Fibroblast of lung (primary cell): ENCODE data around the gene URB2. TPM values are rescaled to one million over a fixed set of nuclear protein-coding genes. Genes with fewer than 3 reads are reported as not detected.
A peak's percentile ranks its signal among the peaks of the same experiment; 100 is the strongest.

Source experiments
- DNase-seq, 2 donors: peaks; one replicate each; pipeline versions ENCODE4 v3.0.0 to v3.0.0-alpha.2; 2010; ENCODE audit warnings: low read depth in 2 of 2
- H2AFZ ChIP-seq: 2 replicates; pipeline ENCODE4 v1.5.1; 2012; ENCODE audit warnings: low read length, control low read depth, inconsistent platforms
- H3K27ac ChIP-seq: 2 replicates; pipeline ENCODE4 v1.5.1; 2011; ENCODE audit warnings: low read length, control low read depth; ENCODE audit not compliant: insufficient read depth
- H3K27me3 ChIP-seq: 2 replicates; pipeline ENCODE4 v1.5.1; 2011; ENCODE audit warnings: mild to moderate bottlenecking, low read length; ENCODE audit not compliant: control insufficient read depth, insufficient read depth
- H3K36me3 ChIP-seq: 2 replicates; pipeline ENCODE4 v1.5.1; 2011; ENCODE audit warnings: low read length; ENCODE audit not compliant: control insufficient read depth, insufficient read depth
- H3K4me1 ChIP-seq: 2 replicates; pipeline ENCODE4 v1.5.1; 2011; ENCODE audit warnings: low read length; ENCODE audit not compliant: control insufficient read depth, insufficient read depth; ENCODE audit errors: extremely low read depth
- H3K4me2 ChIP-seq: 2 replicates; pipeline ENCODE4 v1.5.1; 2011; ENCODE audit warnings: low read length, control low read depth; ENCODE audit not compliant: insufficient read depth; ENCODE audit errors: extremely low read depth
- H3K4me3 ChIP-seq, 4 experiments: fragments of 200-600 bp in 1 of 4; sonication (generic) in 1 of 4; replicated peaks in 1 of 4; 2 replicates each; pipeline ENCODE4 v1.5.1; 2011 to 2016; ENCODE audit warnings: low read length in 4 of 4, low read depth in 3 of 4, mild to moderate bottlenecking in 3 of 4, control low read depth in 2 of 4, inconsistent platforms in 1 of 4, mixed read lengths in 1 of 4; ENCODE audit not compliant: insufficient read depth in 1 of 4; ENCODE audit errors: control extremely low read depth in 1 of 4
- H3K79me2 ChIP-seq: 2 replicates; pipeline ENCODE4 v1.5.1; 2012; ENCODE audit warnings: mild to moderate bottlenecking, low read length, inconsistent platforms; ENCODE audit not compliant: control insufficient read depth, insufficient read depth
- H3K9ac ChIP-seq: 2 replicates; pipeline ENCODE4 v1.5.1; 2011; ENCODE audit warnings: mild to moderate bottlenecking, low read length, control low read depth; ENCODE audit not compliant: insufficient read depth
- H3K9me3 ChIP-seq: 2 replicates; pipeline ENCODE4 v1.5.1; 2012; ENCODE audit warnings: low read depth, low read length; ENCODE audit not compliant: control insufficient read depth, insufficient read depth
- H4K20me1 ChIP-seq: 2 replicates; pipeline ENCODE4 v1.5.1; 2011; ENCODE audit warnings: low read length; ENCODE audit not compliant: control insufficient read depth, insufficient read depth; ENCODE audit errors: extremely low read depth
- EZH2 ChIP-seq: IDR thresholded peaks from 2 replicates; pipeline ENCODE4 v1.5.1; 2012; ENCODE audit warnings: low read length, control low read depth, mild to moderate bottlenecking; ENCODE audit errors: missing control alignments
- polyA minus RNA-seq: library from RNA; depleted of rRNA, polyadenylated mRNA; stranded (reverse); fragments of >200 nt; gene quantifications from 2 replicates; pipeline ENCODE4 v1.2.3, GENCODE V29; 2011; ENCODE audit warnings: low replicate concordance
- polyA plus RNA-seq, 2 donors: library from polyadenylated mRNA; depleted of rRNA in 1 of 2; stranded (reverse) in 1 of 2; unstranded in 1 of 2; fragments of >200 nt; gene quantifications; 2 replicates each; pipeline ENCODE4 v1.2.1, GENCODE V29; 2011 to 2012; ENCODE audit warnings: missing spikeins in 1 of 2
- total RNA-seq: library from RNA; depleted of rRNA; stranded (reverse); fragments of >200 nt; gene quantifications from 2 replicates; pipeline ENCODE4 v1.2.1, GENCODE V29; 2014
- TF ChIP-seq, protein P1 (sequence below), 2 donors: IDR thresholded peaks in 1 of 2; conservative IDR thresholded peaks in 1 of 2; 1 replicate in 1 of 2; 2 replicates in 1 of 2; pipeline ENCODE4 v1.5.1; 2011 to 2012; ENCODE audit warnings: low read length in 2 of 2, control low read depth in 1 of 2, inconsistent platforms in 1 of 2, low read depth in 1 of 2, mild to moderate bottlenecking in 1 of 2

The URB2 gene
- 8.7 and 8.8 TPM in 2 replicates for total RNA-seq
- polyA plus RNA-seq, result 5.2 and 9.2 TPM in 2 replicates
- polyA plus RNA-seq (2012), result 4.0 and 6.7 TPM in 2 replicates
- 11.3 and 22.7 TPM in 2 replicates for polyA minus RNA-seq

- Histone ChIP-seq H3K27ac (peak within 1 kb of the TSS; percentile 51), H3K9me3 (no peaks in the 10 kb centered on the region), H3K79me2 (peaks cover 82% of the 10 kb centered on the region), H3K4me1 (peaks cover 4% of the 10 kb centered on the region), H3K9ac (peak within 1 kb of the TSS; percentile 55), H3K4me3 (peak within 1 kb of the TSS; percentile 80 to 96 (median 88)), H2AFZ (peak within 1 kb of the TSS; percentile 71), H3K27me3 (no peaks in the 10 kb centered on the region), H3K36me3 (no peaks in the 10 kb centered on the region), H4K20me1 (no peaks in the 10 kb centered on the region), H3K4me2 (peak within 1 kb of the TSS; percentile 97)
- DNase-seq, result peak; percentile 88 to 89
- TF ChIP-seq, protein P1, sequence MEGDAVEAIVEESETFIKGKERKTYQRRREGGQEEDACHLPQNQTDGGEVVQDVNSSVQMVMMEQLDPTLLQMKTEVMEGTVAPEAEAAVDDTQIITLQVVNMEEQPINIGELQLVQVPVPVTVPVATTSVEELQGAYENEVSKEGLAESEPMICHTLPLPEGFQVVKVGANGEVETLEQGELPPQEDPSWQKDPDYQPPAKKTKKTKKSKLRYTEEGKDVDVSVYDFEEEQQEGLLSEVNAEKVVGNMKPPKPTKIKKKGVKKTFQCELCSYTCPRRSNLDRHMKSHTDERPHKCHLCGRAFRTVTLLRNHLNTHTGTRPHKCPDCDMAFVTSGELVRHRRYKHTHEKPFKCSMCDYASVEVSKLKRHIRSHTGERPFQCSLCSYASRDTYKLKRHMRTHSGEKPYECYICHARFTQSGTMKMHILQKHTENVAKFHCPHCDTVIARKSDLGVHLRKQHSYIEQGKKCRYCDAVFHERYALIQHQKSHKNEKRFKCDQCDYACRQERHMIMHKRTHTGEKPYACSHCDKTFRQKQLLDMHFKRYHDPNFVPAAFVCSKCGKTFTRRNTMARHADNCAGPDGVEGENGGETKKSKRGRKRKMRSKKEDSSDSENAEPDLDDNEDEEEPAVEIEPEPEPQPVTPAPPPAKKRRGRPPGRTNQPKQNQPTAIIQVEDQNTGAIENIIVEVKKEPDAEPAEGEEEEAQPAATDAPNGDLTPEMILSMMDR (conservative IDR thresholded peaks at IDR 0.05 in 1 of 2, IDR thresholded peaks at IDR 0.05 in 1 of 2; ENCODE audit: low read depth in 1 of 2, low read length in 2 of 2), result no peak
- TF ChIP-seq EZH2, result no peak
Observed at GRCh38 chr1:229625915-229626831, at the start of gene URB2, which contains the start of gene TAF5L. Gene URB2 (plus strand): TSS chr1:229626247. CDS start chr1:229627634, 1,387 bp downstream. Gene TAF5L (minus strand): TSS chr1:229626122. CDS start chr1:229614482, 11,640 bp downstream.

GRCh38 chr1:229578168-229579058 lies 47.6 kb upstream of the URB2 start:
- Histone ChIP-seq H3K4me2 (no peak overlapping the region), H3K27me3 (no peaks in the 10 kb centered on the region), H3K36me3 (no peaks in the 10 kb centered on the region), H3K9me3 (no peaks in the 10 kb centered on the region), H3K4me3 (no peak overlapping the region), H3K27ac (no peak overlapping the region), H4K20me1 (no peaks in the 10 kb centered on the region), H2AFZ (no peak overlapping the region), H3K4me1 (peaks cover 3% of the 10 kb centered on the region), H3K79me2 (no peaks in the 10 kb centered on the region), H3K9ac (no peak overlapping the region)
- no peak for DNase-seq
- no peak for TF ChIP-seq EZH2
- TF ChIP-seq, protein P1 (conservative IDR thresholded peaks at IDR 0.05 in 1 of 2, IDR thresholded peaks at IDR 0.05 in 1 of 2; ENCODE audit: low read depth in 1 of 2, low read length in 2 of 2), result no peak
